CD1c-positive myeloid dendritic cell (primary cell): ENCODE measurements around the gene KDM6B.
A peak's percentile ranks its signal among the peaks of the same experiment; 100 is the strongest.

Experiments
- DNase-seq: peaks from one replicate; pipeline ENCODE4 v3.0.0-alpha.2; 2016; ENCODE audit errors: extremely low spot score

The KDM6B gene

DNA sequence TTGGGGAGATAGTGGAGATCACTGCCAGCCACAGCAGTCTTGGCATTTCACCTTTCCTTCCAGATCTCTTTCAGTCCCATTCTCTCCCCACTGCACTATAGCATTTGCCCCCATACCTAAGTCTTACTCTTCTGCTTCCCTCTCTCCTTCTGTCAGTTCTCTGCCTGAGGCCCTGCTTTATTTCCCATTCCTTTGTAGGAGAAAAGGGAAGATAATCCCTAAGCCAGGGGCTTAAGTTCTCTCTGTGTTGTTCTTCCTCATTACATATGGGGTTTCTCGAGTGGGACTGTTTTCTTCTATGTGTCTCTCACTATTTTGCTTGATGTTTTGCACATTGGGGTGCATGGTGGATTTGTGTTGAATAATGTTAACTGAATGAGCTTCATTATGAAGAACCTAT is 6.4 kb downstream of the KDM6B start:
- DNase-seq: peak; percentile 33

- no peak for DNase-seq
Measured at GRCh38 chr17:7840875-7841274, 6.9 kb downstream of the KDM6B start.

- DNase-seq: peak; percentile 93
Measured at GRCh38 chr17:7841396-7841914, 7.4 kb downstream of the KDM6B start.

DNA sequence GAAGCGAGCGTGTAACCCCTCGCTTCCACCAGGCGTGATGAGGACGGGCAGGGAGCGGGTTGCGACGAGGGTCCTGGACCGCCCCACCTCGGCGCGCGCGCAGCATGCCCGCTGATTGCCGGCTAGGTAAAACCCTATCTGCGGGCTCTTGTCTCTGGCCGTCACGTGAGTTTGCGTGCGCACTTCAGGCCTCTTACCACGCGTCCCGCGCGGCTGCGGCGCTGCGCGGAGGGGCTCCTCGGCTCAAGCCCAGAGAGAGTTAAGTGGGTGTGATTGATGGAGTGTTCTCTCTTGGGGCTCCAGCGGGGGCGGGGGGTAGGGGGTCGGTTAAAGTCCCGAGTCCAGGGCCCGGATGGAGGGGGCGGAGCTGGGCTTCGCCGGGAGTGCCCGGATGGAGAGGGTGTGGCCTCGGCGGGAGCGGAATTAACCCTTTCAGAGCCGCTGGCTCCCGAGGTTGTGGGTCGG is 7.9 kb downstream of the KDM6B start:
- peak; percentile 88 for DNase-seq

DNA sequence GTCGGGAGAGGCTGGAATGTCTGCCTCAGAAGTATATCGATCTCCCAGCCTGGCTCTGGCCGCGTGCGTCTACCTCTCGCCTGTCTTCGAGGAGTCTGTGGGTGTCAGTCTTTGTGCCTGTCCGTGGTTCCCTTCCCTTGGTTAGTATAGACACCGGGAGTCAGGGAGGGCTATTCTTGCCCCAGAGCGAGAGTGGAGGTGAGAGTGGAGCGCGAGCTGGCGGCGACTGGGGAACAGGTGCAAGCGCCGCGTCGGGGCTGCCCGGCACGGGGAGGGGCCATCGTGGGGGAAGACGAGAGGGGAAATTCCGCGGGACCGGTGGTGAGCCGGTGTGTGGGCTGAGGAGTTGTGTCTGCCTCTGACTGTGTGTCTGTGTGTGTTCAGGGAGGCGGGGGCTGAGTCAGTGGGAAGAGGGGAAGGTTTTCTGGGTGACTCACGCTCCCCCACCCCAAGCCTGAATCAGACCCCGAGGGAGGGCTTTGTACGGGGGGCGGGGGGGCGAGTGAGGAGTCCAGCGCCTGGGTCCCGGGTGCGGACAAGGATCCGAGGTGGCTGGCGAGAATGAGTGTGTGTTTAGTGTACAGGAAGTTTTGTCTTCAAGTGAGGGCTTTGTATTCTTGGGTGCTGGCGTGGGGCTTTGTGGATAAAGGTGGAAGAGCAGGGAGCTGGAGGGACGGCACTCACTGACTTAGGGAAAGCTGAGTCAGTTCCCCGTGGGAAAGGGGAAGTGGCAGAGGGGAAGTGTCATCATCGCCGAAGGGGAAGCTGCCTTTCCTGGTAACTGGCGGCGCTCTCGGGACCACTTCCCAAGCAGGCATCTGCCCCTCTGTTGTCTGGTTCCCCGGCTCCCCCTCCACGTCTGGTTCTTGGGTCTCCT is 8.6 kb downstream of the KDM6B start:
- DNase-seq: peak; percentile 97

DNA sequence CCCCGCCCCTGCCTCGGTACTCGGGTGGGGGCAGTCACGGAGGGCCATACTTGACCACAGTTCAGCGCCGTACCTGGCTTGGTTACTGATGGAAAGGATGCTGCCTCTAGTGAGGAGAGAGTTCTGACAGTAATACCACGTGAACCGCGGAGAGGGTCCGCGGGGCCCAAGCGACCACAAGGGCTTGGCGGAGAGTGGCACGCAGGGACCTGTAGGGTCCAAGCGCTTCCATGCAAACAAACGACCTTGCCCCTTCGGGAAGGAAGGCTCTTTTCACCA is 9.2 kb downstream of the KDM6B start:
- DNase-seq: no peak

GRCh38 chr17:7843536-7844291 is 9.7 kb downstream of the KDM6B start:
- DNase-seq: peak; percentile 98

GRCh38 chr17:7844292-7845154 is 10.5 kb downstream of the KDM6B start:
- DNase-seq: peak; percentile 97

DNA sequence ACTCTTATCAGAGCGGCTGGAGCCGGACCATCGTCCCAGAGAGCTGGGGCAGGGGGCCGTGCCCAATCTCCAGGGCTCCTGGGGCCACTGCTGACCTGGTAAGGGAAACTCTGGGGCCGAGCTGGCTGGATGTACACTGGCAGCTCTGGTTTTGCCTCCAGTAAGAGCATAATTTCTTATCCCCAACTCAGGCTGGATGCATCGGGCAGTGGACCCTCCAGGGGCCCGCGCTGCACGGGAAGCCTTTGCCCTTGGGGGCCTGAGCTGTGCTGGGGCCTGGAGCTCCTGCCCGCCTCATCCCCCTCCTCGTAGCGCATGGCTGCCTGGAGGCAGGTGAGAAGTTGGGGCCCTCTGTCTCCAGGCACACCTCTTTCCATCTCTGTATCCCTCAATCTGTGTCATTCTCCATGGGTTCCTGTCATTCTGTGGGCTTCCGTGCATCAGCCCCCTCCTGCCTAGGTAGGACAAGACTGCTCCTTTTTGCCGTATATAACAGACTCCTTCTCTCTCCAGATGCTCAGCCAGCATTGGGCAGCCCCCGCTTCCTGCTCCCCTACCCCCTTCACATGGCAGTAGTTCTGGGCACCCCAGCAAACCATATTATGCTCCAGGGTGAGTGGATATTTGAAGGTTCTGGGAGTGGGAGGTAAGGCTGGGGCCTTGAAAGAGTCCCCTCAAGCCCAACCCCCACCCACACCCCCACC is 11.5 kb downstream of the KDM6B start:
- DNase-seq: no peak

DNA sequence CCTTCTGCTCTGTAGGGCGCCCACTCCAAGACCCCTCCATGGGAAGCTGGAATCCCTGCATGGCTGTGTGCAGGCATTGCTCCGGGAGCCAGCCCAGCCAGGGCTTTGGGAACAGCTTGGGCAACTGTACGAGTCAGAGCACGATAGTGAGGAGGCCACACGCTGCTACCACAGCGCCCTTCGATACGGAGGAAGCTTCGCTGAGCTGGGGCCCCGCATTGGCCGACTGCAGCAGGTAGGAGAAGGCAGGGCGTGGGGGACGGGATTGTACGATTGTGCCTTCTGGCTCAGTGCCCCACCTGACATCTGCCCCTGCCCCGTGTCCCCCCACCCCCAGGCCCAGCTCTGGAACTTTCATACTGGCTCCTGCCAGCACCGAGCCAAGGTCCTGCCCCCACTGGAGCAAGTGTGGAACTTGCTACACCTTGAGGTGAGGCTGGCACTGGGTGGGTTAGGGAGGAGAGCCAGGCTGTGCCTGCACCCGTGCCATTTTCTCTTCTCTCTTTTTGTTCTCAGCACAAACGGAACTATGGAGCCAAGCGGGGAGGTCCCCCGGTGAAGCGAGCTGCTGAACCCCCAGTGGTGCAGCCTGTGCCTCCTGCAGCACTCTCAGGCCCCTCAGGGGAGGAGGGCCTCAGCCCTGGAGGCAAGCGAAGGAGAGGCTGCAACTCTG is 12.2 kb downstream of the KDM6B start:
- no peak for DNase-seq

DNA sequence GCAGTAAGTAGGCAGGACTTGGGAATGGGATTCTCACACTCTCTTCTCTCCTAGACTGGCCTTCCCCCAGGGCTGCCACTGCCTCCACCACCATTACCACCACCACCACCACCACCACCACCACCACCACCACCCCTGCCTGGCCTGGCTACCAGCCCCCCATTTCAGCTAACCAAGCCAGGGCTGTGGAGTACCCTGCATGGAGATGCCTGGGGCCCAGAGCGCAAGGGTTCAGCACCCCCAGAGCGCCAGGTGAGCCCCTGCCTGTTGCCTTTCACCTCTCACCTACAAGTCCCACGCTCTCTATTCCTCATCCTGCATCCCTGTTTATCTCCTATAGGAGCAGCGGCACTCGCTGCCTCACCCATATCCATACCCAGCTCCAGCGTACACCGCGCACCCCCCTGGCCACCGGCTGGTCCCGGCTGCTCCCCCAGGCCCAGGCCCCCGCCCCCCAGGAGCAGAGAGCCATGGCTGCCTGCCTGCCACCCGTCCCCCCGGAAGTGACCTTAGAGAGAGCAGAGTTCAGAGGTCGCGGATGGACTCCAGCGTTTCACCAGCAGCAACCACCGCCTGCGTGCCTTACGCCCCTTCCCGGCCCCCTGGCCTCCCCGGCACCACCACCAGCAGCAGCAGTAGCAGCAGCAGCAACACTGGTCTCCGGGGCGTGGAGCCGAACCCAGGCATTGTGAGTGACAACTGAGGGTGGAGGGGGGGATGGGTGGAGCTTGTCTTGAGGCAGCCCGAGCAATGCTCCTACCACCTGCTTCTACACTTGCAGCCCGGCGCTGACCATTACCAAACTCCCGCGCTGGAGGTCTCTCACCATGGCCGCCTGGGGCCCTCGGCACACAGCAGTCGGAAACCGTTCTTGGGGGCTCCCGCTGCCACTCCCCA is 13.0 kb downstream of the KDM6B start:
- no peak for DNase-seq

DNA sequence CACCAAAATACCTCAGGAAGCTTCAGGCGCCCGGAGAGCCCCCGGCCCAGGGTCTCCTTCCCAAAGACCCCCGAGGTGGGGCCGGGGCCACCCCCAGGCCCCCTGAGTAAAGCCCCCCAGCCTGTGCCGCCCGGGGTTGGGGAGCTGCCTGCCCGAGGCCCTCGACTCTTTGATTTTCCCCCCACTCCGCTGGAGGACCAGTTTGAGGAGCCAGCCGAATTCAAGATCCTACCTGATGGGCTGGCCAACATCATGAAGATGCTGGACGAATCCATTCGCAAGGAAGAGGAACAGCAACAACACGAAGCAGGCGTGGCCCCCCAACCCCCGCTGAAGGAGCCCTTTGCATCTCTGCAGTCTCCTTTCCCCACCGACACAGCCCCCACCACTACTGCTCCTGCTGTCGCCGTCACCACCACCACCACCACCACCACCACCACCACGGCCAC is 14.1 kb downstream of the KDM6B start:
- no peak for DNase-seq

DNA sequence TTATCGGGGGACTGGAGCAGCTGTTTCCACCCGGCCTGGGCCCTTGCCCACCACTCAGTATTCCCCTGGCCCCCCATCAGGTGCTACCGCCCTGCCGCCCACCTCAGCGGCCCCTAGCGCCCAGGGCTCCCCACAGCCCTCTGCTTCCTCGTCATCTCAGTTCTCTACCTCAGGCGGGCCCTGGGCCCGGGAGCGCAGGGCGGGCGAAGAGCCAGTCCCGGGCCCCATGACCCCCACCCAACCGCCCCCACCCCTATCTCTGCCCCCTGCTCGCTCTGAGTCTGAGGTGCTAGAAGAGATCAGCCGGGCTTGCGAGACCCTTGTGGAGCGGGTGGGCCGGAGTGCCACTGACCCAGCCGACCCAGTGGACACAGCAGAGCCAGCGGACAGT is 14.7 kb downstream of the KDM6B start:
- DNase-seq: no peak

DNA sequence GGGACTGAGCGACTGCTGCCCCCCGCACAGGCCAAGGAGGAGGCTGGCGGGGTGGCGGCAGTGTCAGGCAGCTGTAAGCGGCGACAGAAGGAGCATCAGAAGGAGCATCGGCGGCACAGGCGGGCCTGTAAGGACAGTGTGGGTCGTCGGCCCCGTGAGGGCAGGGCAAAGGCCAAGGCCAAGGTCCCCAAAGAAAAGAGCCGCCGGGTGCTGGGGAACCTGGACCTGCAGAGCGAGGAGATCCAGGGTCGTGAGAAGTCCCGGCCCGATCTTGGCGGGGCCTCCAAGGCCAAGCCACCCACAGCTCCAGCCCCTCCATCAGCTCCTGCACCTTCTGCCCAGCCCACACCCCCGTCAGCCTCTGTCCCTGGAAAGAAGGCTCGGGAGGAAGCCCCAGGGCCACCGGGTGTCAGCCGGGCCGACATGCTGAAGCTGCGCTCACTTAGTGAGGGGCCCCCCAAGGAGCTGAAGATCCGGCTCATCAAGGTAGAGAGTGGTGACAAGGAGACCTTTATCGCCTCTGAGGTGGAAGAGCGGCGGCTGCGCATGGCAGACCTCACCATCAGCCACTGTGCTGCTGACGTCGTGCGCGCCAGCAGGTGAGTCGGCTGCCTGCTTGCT is 15.2 kb downstream of the KDM6B start:
- no peak for DNase-seq

GRCh38 chr17:7849751-7850504 is 15.9 kb downstream of the KDM6B start:
- no peak for DNase-seq

GRCh38 chr17:7850701-7851437 is 16.9 kb downstream of the KDM6B start:
- DNase-seq: no peak

GRCh38 chr17:7851438-7852261 is 17.6 kb downstream of the KDM6B start:
- peak; percentile 94 for DNase-seq
